Activated T-helper 17 cell treated with anti-CD3 and anti-CD28 coated beads, Interleukin-2, amount 50 U/mL, for 72 hours (primary cell): Measurements from ENCODE around the gene EDAR. TPM values are rescaled to one million over a fixed set of nuclear protein-coding genes. Genes with fewer than 3 reads are reported as not detected.

ENCODE experiments used
- total RNA-seq, 2 donors: library from RNA; stranded (reverse); gene quantifications; one replicate each; pipeline ENCODE4 v1.2.3, GENCODE V29; 2022

EDAR gene
- total RNA-seq, 2 donors from 2014 or later, result not detected

Other genes with a start within 250 kb of the EDAR start
- gene CCDC138, start 202.4 kb downstream of the EDAR start, total RNA-seq, result 10 to 100 TPM; 11.0 to 18.1 TPM
- gene SH3RF3, start 140.0 kb upstream of the EDAR start, total RNA-seq, result under 1 TPM in 1 of 2 donors, not detected in 1; 0.05 TPM